ENCODE results near the gene ABL2. TPM values are rescaled to one million over a fixed set of nuclear protein-coding genes. Genes with fewer than 3 reads are reported as not detected.

The ABL2 gene
- total RNA-seq, 1 experiment from 2014 or later = 38.3 TPM

Other genes with a start within 250 kb of the ABL2 start
- 49.9 TPM for gene FAM20B, start 203.8 kb downstream of the ABL2 start, total RNA-seq (2021; ENCODE audit: unreplicated experiment)
- gene TOR3A, start 147.6 kb downstream of the ABL2 start, total RNA-seq (2021; ENCODE audit: unreplicated experiment) = 51.5 TPM
- gene SOAT1, start 64.1 kb upstream of the ABL2 start, total RNA-seq (2021; ENCODE audit: unreplicated experiment) = 57.2 TPM
- gene AXDND1, start 136.3 kb upstream of the ABL2 start, total RNA-seq (2021; ENCODE audit: unreplicated experiment) = 0.31 TPM

All from Panc1 (cell line).